Measurements from ENCODE around the gene NR2F2.

Gene NR2F2

GRCh38 chr15:96294766-96295165 is 35.7 kb upstream of the NR2F2 start:
- no peaks in the 10 kb centered on the region for H3K27me3 ChIP-seq (ENCODE audit: insufficient read depth, low read depth, severe bottlenecking)
- no peak for TF ChIP-seq CTCF (IDR thresholded peaks at IDR 0.05; ENCODE audit: low read depth, low read length)
- H3K9me3 ChIP-seq (ENCODE audit: severe bottlenecking) = peaks cover 2% of the 10 kb centered on the region
- no peaks in the 10 kb centered on the region for H3K36me3 ChIP-seq
- DNase-seq = no peak
- no peak overlapping the region for H3K4me3 ChIP-seq (ENCODE audit: low read depth, low read length)
- H3K27ac ChIP-seq = no peak overlapping the region

GRCh38 chr15:96296264-96296663 is 34.2 kb upstream of the NR2F2 start:
- H3K9me3 ChIP-seq (ENCODE audit: severe bottlenecking) = peaks cover 2% of the 10 kb centered on the region
- H3K36me3 ChIP-seq = no peaks in the 10 kb centered on the region
- no peak for TF ChIP-seq CTCF (IDR thresholded peaks at IDR 0.05; ENCODE audit: low read depth, low read length)
- H3K4me3 ChIP-seq (ENCODE audit: low read depth, low read length) = no peak overlapping the region
- H3K27me3 ChIP-seq (ENCODE audit: insufficient read depth, low read depth, severe bottlenecking) = no peaks in the 10 kb centered on the region
- DNase-seq = no peak
- H3K27ac ChIP-seq = no peak overlapping the region

GRCh38 chr15:96297783-96298182 is 32.7 kb upstream of the NR2F2 start:
- H3K27me3 ChIP-seq (ENCODE audit: insufficient read depth, low read depth, severe bottlenecking) = no peaks in the 10 kb centered on the region
- H3K27ac ChIP-seq = no peak overlapping the region

GRCh38 chr15:96298217-96298616 is 32.3 kb upstream of the NR2F2 start:
- TF ChIP-seq CTCF (IDR thresholded peaks at IDR 0.05; ENCODE audit: low read depth, low read length) = no peak

More at GRCh38 chr15:96297783-96298182, 32.7 kb upstream of the NR2F2 start:
- Histone ChIP-seq H3K36me3 (no peaks in the 10 kb centered on the region), H3K4me3 (ENCODE audit: low read depth, low read length) (no peak overlapping the region), H3K9me3 (ENCODE audit: severe bottlenecking) (peaks cover 2% of the 10 kb centered on the region)
- no peak for TF ChIP-seq CTCF (IDR thresholded peaks at IDR 0.05; ENCODE audit: low read depth, low read length)
- no peak for DNase-seq

GRCh38 chr15:96300836-96301235 is 29.7 kb upstream of the NR2F2 start:
- DNase-seq = no peak
- Histone ChIP-seq H3K36me3 (no peaks in the 10 kb centered on the region), H3K27me3 (ENCODE audit: insufficient read depth, low read depth, severe bottlenecking) (peaks cover 3% of the 10 kb centered on the region), H3K4me3 (ENCODE audit: low read depth, low read length) (no peak overlapping the region), H3K27ac (no peak overlapping the region), H3K9me3 (ENCODE audit: severe bottlenecking) (peaks cover 2% of the 10 kb centered on the region)
- TF ChIP-seq CTCF (IDR thresholded peaks at IDR 0.05; ENCODE audit: low read depth, low read length) = no peak

More at GRCh38 chr15:96298217-96298616, 32.3 kb upstream of the NR2F2 start:
- Histone ChIP-seq H3K4me3 (ENCODE audit: low read depth, low read length) (no peak overlapping the region), H3K27me3 (ENCODE audit: insufficient read depth, low read depth, severe bottlenecking) (no peaks in the 10 kb centered on the region), H3K9me3 (ENCODE audit: severe bottlenecking) (peaks cover 2% of the 10 kb centered on the region), H3K36me3 (no peaks in the 10 kb centered on the region), H3K27ac (no peak overlapping the region)
- no peak for DNase-seq

GRCh38 chr15:96303503-96304056 is 26.9 kb upstream of the NR2F2 start:
- H3K27ac ChIP-seq = no peak overlapping the region
- no peak for DNase-seq
- H3K9me3 ChIP-seq (ENCODE audit: severe bottlenecking) = no peaks in the 10 kb centered on the region
- H3K27me3 ChIP-seq (ENCODE audit: insufficient read depth, low read depth, severe bottlenecking) = peaks cover 3% of the 10 kb centered on the region
- H3K4me3 ChIP-seq (ENCODE audit: low read depth, low read length) = no peak overlapping the region
- TF ChIP-seq CTCF (IDR thresholded peaks at IDR 0.05; ENCODE audit: low read depth, low read length) = no peak
- H3K36me3 ChIP-seq = no peaks in the 10 kb centered on the region

Data from WERI-Rb-1 (cell line).